ENCODE results near the gene TRHDE. TPM values are rescaled to one million over a fixed set of nuclear protein-coding genes. Genes with fewer than 3 reads are reported as not detected.

The TRHDE gene
- total and polyA plus RNA-seq, 2 of the 13 experiments (the other 11 are each of a cell fraction or from before 2014, with no cell fraction given) = not detected

DNA sequence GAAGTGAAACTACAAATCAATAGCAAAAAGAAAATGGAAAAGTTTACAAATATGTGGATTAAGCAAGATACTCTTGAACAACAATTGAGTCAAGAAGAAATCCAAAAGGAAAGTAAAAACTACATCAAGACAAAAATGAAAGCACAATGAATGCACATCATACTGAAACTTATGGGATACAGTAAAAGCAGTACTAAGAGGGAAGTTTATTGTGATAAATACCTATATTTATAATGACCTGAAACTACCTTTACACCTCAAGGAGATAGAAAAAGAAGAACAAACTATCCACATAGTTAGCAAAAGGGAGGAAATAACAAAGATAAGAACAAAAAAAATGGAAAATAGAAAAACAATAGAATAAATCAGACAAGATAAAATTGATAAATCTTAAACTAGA, 375.0 kb downstream of the TRHDE start (continued):
- TF ChIP-seq HDAC6 (IDR thresholded peaks at IDR 0.05; ENCODE audit: low read depth, low read length) = no peak

DNA sequence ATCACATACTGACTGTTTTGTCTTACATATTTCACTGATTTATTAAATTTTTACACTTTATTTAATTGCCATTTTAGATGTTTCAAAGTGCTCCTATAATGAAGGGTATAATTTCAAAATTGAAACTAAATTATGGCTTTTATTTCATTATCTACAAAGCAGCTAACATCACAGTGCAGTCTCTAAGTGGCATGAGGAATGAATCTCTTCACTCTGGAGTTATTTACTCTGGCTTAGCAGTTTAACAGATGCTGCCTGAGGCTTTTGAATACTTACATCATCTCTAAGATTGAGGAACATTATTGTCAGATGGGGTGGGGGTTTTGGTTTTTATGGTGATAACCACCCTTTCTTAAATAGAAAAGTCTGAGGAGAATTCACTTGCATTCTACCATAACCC, 386.4 kb downstream of the TRHDE start:
- Histone ChIP-seq H4K20me1 (ENCODE audit: insufficient read depth, low read length) (no peaks in the 10 kb centered on the region), H2AFZ (ENCODE audit: low read length) (no peak overlapping the region), H3K4me2 (ENCODE audit: low read depth, low read length) (no peak overlapping the region), H3K4me3 (replicated peaks in 1 of 3; ENCODE audit: insufficient read depth in 1 of 3, low read depth in 2 of 3, low read length in 3 of 3) (no peak overlapping the region), H3K79me2 (ENCODE audit: insufficient read depth, low read length) (no peaks in the 10 kb centered on the region), H3K36me3 (replicated peaks in 1 of 2; ENCODE audit: control insufficient read depth in 1 of 2, insufficient read depth in 2 of 2, low read length in 2 of 2) (no peaks in the 10 kb centered on the region), H3K9ac (ENCODE audit: insufficient read depth, low read depth, low read length) (no peak overlapping the region), H3K27ac (ENCODE audit: extremely low read length, insufficient read depth, low read length) (no peak overlapping the region), H3K9me3 (ENCODE audit: low read length) (no peaks in the 10 kb centered on the region), H3K27me3 (ENCODE audit: control insufficient read depth in 1 of 2, insufficient read depth in 2 of 2, low read length in 2 of 2) (no peaks in the 10 kb centered on the region), H3K4me1 (ENCODE audit: insufficient read depth, low read length) (no peaks in the 10 kb centered on the region)
- intact Hi-C loops (cut with micrococcal nuclease; ENCODE audit: unreplicated experiment) = no loop called here
- TF ChIP-seq ZFP36 (IDR thresholded peaks at IDR 0.05; ENCODE audit: borderline replicate concordance, low read depth, low read length, partially characterized antibody) (no peak), JUND (CRISPR knock-in tag; IDR thresholded peaks at IDR 0.05) (no peak), ZNF672 (CRISPR knock-in tag; IDR thresholded peaks at IDR 0.05) (no peak), PITX1 (CRISPR knock-in tag; IDR thresholded peaks at IDR 0.05) (no peak), NFKBIZ (CRISPR knock-in tag; IDR thresholded peaks at IDR 0.05) (no peak), ZNF703 (CRISPR knock-in tag; IDR thresholded peaks at IDR 0.05; ENCODE audit: borderline replicate concordance) (no peak), PHF21A (CRISPR knock-in tag; IDR thresholded peaks at IDR 0.05) (no peak), HOXA9 (CRISPR knock-in tag; IDR thresholded peaks at IDR 0.05; ENCODE audit: borderline replicate concordance) (no peak), NFRKB (IDR thresholded peaks at IDR 0.05) (no peak), ZFP62 (CRISPR knock-in tag; IDR thresholded peaks at IDR 0.05) (no peak)
- TF ChIP-seq, protein P1, sequence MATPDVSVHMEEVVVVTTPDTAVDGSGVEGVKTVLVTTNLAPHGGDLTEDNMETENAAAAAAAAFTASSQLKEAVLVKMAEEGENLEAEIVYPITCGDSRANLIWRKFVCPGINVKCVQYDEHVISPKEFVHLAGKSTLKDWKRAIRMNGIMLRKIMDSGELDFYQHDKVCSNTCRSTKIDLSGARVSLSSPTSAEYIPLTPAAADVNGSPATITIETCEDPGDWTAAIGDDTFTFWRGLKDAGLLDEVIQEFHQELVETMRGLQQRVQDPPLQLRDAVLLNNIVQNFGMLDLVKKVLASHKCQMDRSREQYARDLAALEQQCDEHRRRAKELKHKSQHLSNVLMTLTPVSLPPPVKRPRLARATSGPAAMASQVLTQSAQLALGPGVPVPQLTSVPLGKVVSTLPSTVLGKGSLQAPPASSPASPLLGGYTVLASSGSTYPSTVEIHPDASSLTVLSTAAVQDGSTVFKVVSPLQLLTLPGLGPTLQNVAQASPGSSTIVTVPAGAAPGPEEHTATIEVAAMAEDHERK (CRISPR knock-in tag; IDR thresholded peaks at IDR 0.05; ENCODE audit: low read depth) = no peak
- TF ChIP-seq, protein P2, sequence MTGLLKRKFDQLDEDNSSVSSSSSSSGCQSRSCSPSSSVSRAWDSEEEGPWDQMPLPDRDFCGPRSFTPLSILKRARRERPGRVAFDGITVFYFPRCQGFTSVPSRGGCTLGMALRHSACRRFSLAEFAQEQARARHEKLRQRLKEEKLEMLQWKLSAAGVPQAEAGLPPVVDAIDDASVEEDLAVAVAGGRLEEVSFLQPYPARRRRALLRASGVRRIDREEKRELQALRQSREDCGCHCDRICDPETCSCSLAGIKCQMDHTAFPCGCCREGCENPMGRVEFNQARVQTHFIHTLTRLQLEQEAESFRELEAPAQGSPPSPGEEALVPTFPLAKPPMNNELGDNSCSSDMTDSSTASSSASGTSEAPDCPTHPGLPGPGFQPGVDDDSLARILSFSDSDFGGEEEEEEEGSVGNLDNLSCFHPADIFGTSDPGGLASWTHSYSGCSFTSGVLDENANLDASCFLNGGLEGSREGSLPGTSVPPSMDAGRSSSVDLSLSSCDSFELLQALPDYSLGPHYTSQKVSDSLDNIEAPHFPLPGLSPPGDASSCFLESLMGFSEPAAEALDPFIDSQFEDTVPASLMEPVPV (CRISPR knock-in tag; IDR thresholded peaks at IDR 0.05) = no peak
- TF ChIP-seq, protein P3, sequence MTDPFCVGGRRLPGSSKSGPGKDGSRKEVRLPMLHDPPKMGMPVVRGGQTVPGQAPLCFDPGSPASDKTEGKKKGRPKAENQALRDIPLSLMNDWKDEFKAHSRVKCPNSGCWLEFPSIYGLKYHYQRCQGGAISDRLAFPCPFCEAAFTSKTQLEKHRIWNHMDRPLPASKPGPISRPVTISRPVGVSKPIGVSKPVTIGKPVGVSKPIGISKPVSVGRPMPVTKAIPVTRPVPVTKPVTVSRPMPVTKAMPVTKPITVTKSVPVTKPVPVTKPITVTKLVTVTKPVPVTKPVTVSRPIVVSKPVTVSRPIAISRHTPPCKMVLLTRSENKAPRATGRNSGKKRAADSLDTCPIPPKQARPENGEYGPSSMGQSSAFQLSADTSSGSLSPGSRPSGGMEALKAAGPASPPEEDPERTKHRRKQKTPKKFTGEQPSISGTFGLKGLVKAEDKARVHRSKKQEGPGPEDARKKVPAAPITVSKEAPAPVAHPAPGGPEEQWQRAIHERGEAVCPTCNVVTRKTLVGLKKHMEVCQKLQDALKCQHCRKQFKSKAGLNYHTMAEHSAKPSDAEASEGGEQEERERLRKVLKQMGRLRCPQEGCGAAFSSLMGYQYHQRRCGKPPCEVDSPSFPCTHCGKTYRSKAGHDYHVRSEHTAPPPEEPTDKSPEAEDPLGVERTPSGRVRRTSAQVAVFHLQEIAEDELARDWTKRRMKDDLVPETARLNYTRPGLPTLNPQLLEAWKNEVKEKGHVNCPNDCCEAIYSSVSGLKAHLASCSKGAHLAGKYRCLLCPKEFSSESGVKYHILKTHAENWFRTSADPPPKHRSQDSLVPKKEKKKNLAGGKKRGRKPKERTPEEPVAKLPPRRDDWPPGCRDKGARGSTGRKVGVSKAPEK (CRISPR knock-in tag; IDR thresholded peaks at IDR 0.05; ENCODE audit: borderline replicate concordance) = no peak
- FAIRE-seq (no peak), ATAC-seq (no peak), DNase-seq (ENCODE audit: low spot score) (no peak)
- ChIA-PET CTCF (ENCODE audit: low intra/inter-chr PET ratio, low total read pairs) (no interaction called here), POLR2A (no interaction called here)
- in situ Hi-C loops (cut with HindIII; ENCODE audit: extremely low pct_ligation_motif_present, low pct_unique_long_range_greater_than_20kb) = no loop called here
- no TSS peak for BruUV-seq (replicated peaks)
